Activated CD4-positive, alpha-beta T cell treated with anti-CD3 and anti-CD28 coated beads, Interleukin-2, amount 50 U/mL, for 4 hours (primary cell): Measurements from ENCODE around the gene RCAN1.
"Not testable (repeated sequence)": the region's sequence is repeated elsewhere in the genome, so short reads cannot be mapped to it uniquely, and the experiment has no call there.

Experiments
- DNase-seq, 2 experiments: peaks; one replicate each; pipeline ENCODE4 v3.0.0-alpha.2; 2020

RCAN1 gene

DNA sequence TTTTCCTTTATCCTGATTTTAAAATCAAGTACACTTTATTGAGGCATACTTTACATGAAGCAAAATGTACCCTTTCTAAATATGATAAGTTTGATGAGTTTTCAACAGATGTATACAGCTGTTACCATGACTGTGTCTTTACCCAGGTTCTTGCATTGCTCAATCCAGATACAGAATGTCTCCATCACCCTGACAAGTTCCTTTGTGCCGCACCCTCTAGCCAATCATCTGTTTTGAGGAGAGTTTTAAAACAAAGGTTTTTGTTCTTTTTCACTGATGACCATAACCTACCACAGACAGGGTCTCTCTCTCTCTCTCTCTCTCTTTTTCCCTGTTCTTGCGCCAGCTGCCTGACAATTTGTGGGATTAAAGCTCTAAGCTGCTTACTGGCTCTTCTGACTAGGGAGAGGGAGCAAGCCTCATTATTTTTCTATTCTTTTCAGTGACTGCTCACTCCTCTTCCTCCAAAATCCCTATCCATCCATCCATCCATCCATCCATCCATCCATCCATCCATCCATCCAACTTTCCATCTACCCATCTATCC, 101.7 kb downstream of the RCAN1 start:
- no peak for DNase-seq

DNA sequence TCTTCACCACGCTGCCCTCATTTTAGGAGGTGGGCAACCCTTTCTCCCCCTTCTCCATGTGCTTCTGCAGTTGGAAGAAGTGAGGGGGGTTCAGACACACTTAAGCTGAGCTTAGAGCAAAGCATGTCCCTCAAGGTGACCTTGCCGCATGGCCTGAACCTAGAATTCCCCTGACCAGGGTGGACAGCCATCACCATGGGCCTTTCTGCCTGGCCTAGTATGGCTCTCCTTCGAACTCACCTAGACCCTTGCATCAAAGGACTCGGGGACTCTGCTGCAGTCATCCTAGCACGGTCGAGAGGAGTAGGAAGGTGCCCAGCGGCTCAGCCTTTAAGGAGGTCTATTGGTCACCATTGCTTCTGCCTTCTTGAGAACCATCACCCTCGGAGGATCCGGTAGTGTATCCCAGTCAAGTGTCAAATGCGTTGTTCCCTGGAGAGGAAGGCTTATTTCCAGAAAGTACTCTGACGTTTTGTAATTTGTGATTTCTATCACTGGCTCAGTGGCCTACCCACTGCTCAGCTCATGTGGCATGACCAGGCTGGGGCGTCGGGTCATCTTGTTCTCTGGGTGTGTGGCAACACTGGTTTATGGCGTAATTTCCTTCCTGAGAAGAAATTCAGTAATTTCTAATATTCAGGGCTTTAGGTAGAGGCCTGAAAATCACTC, 103.0 kb downstream of the RCAN1 start, which contains the start of gene KCNE1:
KCNE1 (minus strand) TSS at position 424 of the 669 bp plus-strand sequence. CDS start 62,576 bp downstream, outside the sequence.
- DNase-seq = no peak

DNA sequence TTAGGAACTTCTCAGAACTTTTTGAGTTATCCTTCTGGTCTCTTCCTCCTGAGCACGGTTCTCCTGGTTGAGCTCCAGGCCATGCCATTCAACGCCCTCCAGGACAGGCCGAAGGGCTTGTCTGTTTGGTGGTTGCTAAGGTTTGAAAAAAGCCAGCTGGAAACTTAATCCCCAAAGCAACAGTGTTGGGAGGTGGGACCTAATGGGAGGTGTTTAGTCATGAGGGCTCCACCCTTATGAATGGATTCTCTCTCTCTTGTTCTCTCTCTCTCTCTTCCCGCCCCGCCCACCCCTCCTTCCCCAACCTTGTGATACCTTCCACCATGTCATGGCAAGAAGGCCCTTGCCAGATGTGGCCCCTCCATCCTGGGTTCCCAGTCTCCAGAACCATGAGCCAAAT, 103.7 kb downstream of the RCAN1 start:
- DNase-seq = no peak

DNA sequence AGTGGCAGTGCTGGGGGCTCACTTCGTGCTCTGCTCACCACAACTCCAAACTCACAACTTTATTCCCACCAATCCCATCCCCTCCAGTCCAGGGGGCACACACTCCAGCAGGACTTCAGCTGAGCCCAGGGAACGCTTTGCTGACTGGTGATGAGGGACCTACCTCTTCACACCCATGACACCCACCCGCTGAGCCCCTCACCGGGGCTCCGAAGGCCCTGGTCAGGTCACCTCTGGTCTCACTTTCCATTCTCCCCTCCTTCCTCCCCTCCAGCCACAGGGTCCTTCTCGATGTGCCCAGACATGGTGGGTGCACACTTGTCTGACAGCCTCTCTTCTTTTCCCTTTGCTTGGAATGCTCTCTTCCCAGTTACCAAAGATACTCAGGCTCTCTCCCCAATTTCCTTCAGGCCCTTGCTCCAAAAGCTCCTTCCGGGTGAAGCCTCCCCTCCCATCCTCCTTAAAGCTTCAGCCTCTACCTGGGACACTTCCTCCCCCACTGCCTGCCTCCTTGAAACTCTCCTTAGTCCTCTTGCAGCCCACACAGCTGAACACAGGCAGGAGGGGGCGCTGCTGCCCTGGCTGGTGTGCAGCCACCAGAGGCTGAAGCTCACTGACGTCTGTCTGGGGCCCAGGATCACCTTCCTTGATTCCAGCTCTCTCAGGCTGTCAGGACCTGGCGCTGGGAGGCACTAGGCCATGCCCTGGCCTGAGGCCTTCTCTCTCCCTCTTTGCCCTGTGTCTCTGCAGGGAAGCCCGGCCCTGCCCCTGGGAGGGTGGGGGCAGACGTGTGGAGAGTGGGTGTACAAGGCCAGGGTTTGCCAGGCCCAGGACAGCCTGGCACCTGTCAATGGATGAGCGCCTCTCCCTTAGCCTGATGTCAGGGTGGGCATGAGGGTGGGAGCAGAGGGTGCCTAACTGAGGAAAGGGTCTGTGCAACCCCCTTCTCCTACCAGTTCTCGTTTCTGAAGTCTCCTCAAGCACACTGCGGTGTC, 104.5 kb downstream of the RCAN1 start:
- DNase-seq = peak; percentile 21 to 24

GRCh38 chr21:34509151-34509550, 105.8 kb downstream of the RCAN1 start:
- DNase-seq = no peak

GRCh38 chr21:34504595-34504994, 110.3 kb downstream of the RCAN1 start:
- DNase-seq = no peak

DNA sequence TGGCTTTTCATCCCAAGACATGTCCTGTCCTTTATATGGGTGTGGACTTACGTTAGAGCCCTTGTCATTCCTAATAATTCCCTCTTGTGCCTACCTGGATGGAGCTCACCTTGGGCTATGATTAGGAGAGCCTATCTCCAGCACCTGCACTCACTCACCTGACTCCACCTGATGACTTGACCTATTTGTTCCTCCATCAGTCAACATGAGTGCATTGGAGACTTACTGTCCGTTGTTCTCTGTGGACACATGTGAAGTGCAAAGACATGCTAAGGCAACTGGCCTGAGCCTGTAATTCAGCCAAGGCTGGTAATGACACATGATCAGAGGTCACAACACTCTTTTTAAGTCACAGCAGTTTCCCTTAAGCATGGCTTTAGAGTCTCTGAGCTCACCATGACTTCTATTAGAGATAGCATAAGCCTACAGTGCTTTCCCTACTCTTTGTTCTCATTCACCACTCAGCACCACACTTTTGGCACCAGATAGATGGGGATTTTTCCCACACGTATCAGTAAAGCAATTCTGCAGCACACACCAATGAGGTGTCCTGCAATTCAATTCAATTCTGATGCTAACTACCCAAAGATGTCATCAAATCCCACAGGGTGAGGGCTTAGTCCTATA, 112.3 kb downstream of the RCAN1 start:
- no peak for DNase-seq

DNA sequence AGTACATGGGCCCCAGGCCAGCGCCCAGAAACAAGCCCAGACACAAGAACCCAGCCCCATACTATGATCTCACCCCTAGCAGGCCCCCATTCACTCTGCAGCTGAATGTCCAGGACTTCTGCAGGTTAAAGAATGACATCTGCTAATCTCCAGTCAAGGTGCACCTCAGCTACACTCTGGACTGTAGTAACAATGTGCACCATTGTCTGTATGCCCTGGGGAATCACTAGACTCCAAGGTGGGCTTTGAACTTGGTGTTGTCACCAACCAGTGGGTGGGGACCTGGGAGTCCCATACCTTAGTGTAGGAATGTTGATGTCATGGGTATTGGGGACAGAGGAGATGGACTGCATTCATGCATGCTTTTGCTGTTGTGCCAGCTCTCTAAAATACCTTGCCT, 113.2 kb downstream of the RCAN1 start:
- no peak for DNase-seq

GRCh38 chr21:34500191-34500590, 114.7 kb downstream of the RCAN1 start:
- DNase-seq = no peak

GRCh38 chr21:34499116-34499515, 115.8 kb downstream of the RCAN1 start:
- no peak for DNase-seq

GRCh38 chr21:34498623-34499022, 116.3 kb downstream of the RCAN1 start:
- no peak for DNase-seq

GRCh38 chr21:34483854-34484253, 131.1 kb downstream of the RCAN1 start:
- DNase-seq = not testable (repeated sequence)

- DNase-seq = not testable (repeated sequence)
These were observed 131.5 kb downstream of the RCAN1 start for GRCh38 chr21:34483435-34483834.

GRCh38 chr21:34467333-34467732, 147.6 kb downstream of the RCAN1 start:
- DNase-seq = not testable (repeated sequence)
